ENCODE measurements around the gene GNB1L. TPM values are rescaled to one million over a fixed set of nuclear protein-coding genes. Genes with fewer than 3 reads are reported as not detected.

The GNB1L gene
- total and polyA plus RNA-seq, 2 donors (not counting 1 experiment from before 2014, with no cell fraction given): 6.6 to 12.1 TPM

DNA sequence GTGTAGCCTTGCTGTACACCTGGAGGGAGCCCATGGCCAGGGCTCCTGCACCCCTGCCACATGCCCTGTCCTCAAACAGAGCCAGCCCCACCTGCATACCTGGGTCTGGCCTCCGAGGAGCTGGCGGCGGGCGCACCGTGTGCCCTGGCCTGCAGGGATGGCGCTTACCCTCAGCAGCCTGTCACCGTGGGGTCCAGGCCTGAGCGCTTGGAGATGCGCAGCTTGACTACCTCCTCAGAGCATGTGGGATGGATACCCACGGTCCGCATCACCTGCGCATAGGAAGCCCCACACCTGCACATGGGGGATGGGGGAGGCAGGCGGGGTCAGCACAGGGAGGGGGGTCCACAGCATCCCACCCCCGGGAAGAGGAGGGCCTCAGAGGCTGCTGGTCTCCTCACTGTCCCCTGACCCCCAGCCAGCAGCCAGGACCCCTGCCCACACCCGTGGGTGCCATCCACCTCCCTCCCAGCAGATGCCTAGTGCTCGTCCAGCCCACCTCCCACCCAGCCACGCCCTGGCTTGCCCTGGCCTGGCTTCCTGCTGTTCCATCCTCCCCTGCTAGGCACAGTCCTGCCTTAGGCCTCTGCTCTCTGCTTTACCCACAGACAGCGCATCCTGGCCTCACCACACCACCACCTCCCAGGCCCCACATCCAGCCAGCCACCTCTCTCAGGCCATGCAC is 22.4 kb upstream of the GNB1L start:
- H2AFZ ChIP-seq (ENCODE audit: insufficient read depth, low read depth, low read length, poor library complexity, severe bottlenecking): no peak overlapping the region
- H3K27me3 ChIP-seq (replicated peaks in 1 of 4; ENCODE audit: control extremely low read depth in 1 of 4, control insufficient read depth in 3 of 4, insufficient read depth in 4 of 4, low read length in 3 of 4): no peaks in the 10 kb centered on the region
- H3K4me3 Mint-ChIP-seq: no peak overlapping the region
- H3K9me3 ChIP-seq (ENCODE audit: control extremely low read depth in 1 of 3, control insufficient read depth in 2 of 3, insufficient read depth in 1 of 3, low read length in 2 of 3): no peaks in the 10 kb centered on the region
- no peak overlapping the region for H3K4me2 ChIP-seq (replicated peaks; ENCODE audit: low read depth, low read length, poor library complexity, severe bottlenecking)
- H3K79me2 ChIP-seq (ENCODE audit: control insufficient read depth, insufficient read depth, low read length): no peaks in the 10 kb centered on the region
- H3K9ac ChIP-seq (ENCODE audit: low read length): no peak overlapping the region
- no peak overlapping the region for H3K27ac Mint-ChIP-seq
- H3K27ac ChIP-seq (ENCODE audit: low read length in 2 of 2): no peak overlapping the region
- 92% methylated on average over 16 of the region's 18 CpGs for WGBS (ENCODE audit: insufficient coverage)
- H3K36me3 ChIP-seq (replicated peaks in 1 of 2; ENCODE audit: control extremely low read depth in 1 of 2, control insufficient read depth in 1 of 2, extremely low read depth in 1 of 2, insufficient read depth in 2 of 2, low read length in 1 of 2): no peaks in the 10 kb centered on the region
- ATAC-seq (ENCODE audit: low read depth): no peak
- no peaks in the 10 kb centered on the region for H3K4me1 Mint-ChIP-seq
- no peak for DNase-seq
- CTCF ChIA-PET: no interaction called here
- H3K4me1 ChIP-seq (ENCODE audit: control insufficient read depth in 2 of 2, insufficient read depth in 2 of 2, low read length in 2 of 2): no peaks in the 10 kb centered on the region
- TF ChIP-seq EZH2 (IDR thresholded peaks at IDR 0.05; ENCODE audit: borderline replicate concordance, insufficient read depth, low read depth, low read length, poor library complexity, severe bottlenecking): no peak
- TF ChIP-seq, protein P1, sequence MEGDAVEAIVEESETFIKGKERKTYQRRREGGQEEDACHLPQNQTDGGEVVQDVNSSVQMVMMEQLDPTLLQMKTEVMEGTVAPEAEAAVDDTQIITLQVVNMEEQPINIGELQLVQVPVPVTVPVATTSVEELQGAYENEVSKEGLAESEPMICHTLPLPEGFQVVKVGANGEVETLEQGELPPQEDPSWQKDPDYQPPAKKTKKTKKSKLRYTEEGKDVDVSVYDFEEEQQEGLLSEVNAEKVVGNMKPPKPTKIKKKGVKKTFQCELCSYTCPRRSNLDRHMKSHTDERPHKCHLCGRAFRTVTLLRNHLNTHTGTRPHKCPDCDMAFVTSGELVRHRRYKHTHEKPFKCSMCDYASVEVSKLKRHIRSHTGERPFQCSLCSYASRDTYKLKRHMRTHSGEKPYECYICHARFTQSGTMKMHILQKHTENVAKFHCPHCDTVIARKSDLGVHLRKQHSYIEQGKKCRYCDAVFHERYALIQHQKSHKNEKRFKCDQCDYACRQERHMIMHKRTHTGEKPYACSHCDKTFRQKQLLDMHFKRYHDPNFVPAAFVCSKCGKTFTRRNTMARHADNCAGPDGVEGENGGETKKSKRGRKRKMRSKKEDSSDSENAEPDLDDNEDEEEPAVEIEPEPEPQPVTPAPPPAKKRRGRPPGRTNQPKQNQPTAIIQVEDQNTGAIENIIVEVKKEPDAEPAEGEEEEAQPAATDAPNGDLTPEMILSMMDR (IDR thresholded peaks at IDR 0.05): no peak
- H4K20me1 ChIP-seq (ENCODE audit: control insufficient read depth, insufficient read depth, low read length, poor library complexity, severe bottlenecking): no peaks in the 10 kb centered on the region
- POLR2A ChIA-PET: no interaction called here
- no peak overlapping the region for H3K4me3 ChIP-seq (ENCODE audit: control extremely low read depth in 1 of 5, extremely low read depth in 1 of 5, insufficient read depth in 1 of 5, low read depth in 2 of 5, low read length in 4 of 5)
- no peaks in the 10 kb centered on the region for H3K9me3 Mint-ChIP-seq (ENCODE audit: insufficient read depth)
- intact Hi-C loops (cut with micrococcal nuclease): no loop called here
- no peaks in the 10 kb centered on the region for H3K27me3 Mint-ChIP-seq

DNA sequence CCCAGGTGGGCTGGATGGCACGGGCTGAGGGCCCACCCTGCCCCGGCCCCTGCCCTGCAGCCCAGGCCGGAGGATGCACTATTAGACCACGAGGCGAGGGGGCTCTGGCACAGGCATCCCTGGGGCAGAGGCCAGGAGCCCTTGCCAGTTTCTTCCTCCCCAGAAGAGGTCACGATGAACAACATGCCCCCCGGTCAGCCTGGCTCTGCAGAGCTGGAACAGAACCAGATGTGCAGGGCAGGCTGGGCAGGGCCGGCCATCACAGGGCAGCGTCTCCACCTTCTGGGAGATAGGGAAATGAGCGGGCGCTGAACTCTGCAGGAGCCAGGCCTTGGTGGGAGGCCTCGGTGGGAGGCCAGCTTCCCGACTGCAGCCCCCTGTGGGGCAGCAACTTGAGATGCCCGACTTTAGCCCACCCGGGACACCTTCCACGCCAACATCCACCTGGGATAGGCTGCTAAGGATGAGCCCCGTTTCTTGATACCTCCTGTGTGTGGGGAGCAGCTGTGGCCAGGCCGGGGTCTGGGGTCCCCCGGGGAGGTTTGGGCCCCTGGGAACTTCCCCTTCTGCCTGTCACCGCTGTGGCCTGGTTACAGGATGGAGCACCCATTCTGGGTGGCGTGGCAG is 21.8 kb upstream of the GNB1L start:
- Histone ChIP-seq H3K9me3 (ENCODE audit: control extremely low read depth in 1 of 3, control insufficient read depth in 2 of 3, insufficient read depth in 1 of 3, low read length in 2 of 3) (no peaks in the 10 kb centered on the region), H3K36me3 (replicated peaks in 1 of 2; ENCODE audit: control extremely low read depth in 1 of 2, control insufficient read depth in 1 of 2, extremely low read depth in 1 of 2, insufficient read depth in 2 of 2, low read length in 1 of 2) (no peaks in the 10 kb centered on the region), H2AFZ (ENCODE audit: insufficient read depth, low read depth, low read length, poor library complexity, severe bottlenecking) (no peak overlapping the region), H3K9ac (ENCODE audit: low read length) (no peak overlapping the region), H3K27me3 (replicated peaks in 1 of 4; ENCODE audit: control extremely low read depth in 1 of 4, control insufficient read depth in 3 of 4, insufficient read depth in 4 of 4, low read length in 3 of 4) (no peaks in the 10 kb centered on the region), H3K4me3 (ENCODE audit: control extremely low read depth in 1 of 5, extremely low read depth in 1 of 5, insufficient read depth in 1 of 5, low read depth in 2 of 5, low read length in 4 of 5) (no peak overlapping the region), H3K4me1 (ENCODE audit: control insufficient read depth in 2 of 2, insufficient read depth in 2 of 2, low read length in 2 of 2) (no peaks in the 10 kb centered on the region), H3K79me2 (ENCODE audit: control insufficient read depth, insufficient read depth, low read length) (peaks cover 3% of the 10 kb centered on the region), H4K20me1 (ENCODE audit: control insufficient read depth, insufficient read depth, low read length, poor library complexity, severe bottlenecking) (no peaks in the 10 kb centered on the region), H3K27ac (ENCODE audit: low read length in 2 of 2) (no peak overlapping the region), H3K4me2 (replicated peaks; ENCODE audit: low read depth, low read length, poor library complexity, severe bottlenecking) (no peak overlapping the region)
- ATAC-seq (ENCODE audit: low read depth): no peak
- POLR2A ChIA-PET: no interaction called here
- no peaks in the 10 kb centered on the region for H3K9me3 Mint-ChIP-seq (ENCODE audit: insufficient read depth)
- DNase-seq: no peak
- no peak overlapping the region for H3K4me3 Mint-ChIP-seq
- 82% methylated on average over 21 of the region's 21 CpGs for WGBS (ENCODE audit: insufficient coverage)
- CTCF ChIA-PET: interaction anchor here (0.9 kb wide), 1 partner anchor 35 kb away, joined by 3 read pairs; no protein-coding TSS in a partner anchor
- no peaks in the 10 kb centered on the region for H3K27me3 Mint-ChIP-seq
- no peaks in the 10 kb centered on the region for H3K4me1 Mint-ChIP-seq
- TF ChIP-seq, protein P1 (IDR thresholded peaks at IDR 0.05): no peak
- TF ChIP-seq EZH2 (IDR thresholded peaks at IDR 0.05; ENCODE audit: borderline replicate concordance, insufficient read depth, low read depth, low read length, poor library complexity, severe bottlenecking): no peak
- intact Hi-C loops (cut with micrococcal nuclease): no loop called here
- H3K27ac Mint-ChIP-seq: no peak overlapping the region

Data from B cell (primary cell).